K562 (cell line): ENCODE results near the gene ZNF232. TPM values are rescaled to one million over a fixed set of nuclear protein-coding genes. Genes with fewer than 3 reads are reported as not detected.
A peak's percentile ranks its signal among the peaks of the same experiment; 100 is the strongest.

ENCODE experiments used
- AFF4 ChIP-seq: sonication (generic); formaldehyde crosslinking; IDR thresholded peaks from 2 replicates; pipeline ENCODE4 v1.8.0; 2023; ENCODE audit warnings: mild to moderate bottlenecking, missing genetic modification reagents
- BHLHE40 ChIP-seq: IDR thresholded peaks from 2 replicates; pipeline ENCODE4 v1.6.1; 2011; ENCODE audit warnings: low read length, improper control_type of control experiment
- EGR1 ChIP-seq: fragments of 450-650 bp; conservative IDR thresholded peaks from 2 replicates; pipeline ENCODE4 v1.6.1; 2017; ENCODE audit warnings: mild to moderate bottlenecking
- KAT7 ChIP-seq: sonication (generic); formaldehyde crosslinking; IDR thresholded peaks from 2 replicates; pipeline ENCODE4 v1.8.0; 2022; ENCODE audit warnings: missing genetic modification reagents, mild to moderate bottlenecking, borderline replicate concordance
- NBN ChIP-seq: fragments of 450-650 bp; IDR thresholded peaks from 2 replicates; pipeline ENCODE4 v1.6.1; 2016; ENCODE audit warnings: low read depth, mild to moderate bottlenecking
- NFXL1 ChIP-seq: fragments of 450-650 bp; formaldehyde crosslinking; IDR thresholded peaks from 2 replicates; pipeline ENCODE4 v1.4.0; 2021; ENCODE audit warnings: mild to moderate bottlenecking
- POLR2AphosphoS5 ChIP-seq: IDR thresholded peaks from 2 replicates; pipeline ENCODE4 v1.6.1; 2011; ENCODE audit warnings: mild to moderate bottlenecking, low read depth, low read length, moderate library complexity; ENCODE audit not compliant: control insufficient read depth, insufficient read depth
- RAD51 ChIP-seq: fragments of 450-650 bp; IDR thresholded peaks from 2 replicates; pipeline ENCODE4 v1.7.1; 2016; ENCODE audit warnings: low read depth, mild to moderate bottlenecking, borderline replicate concordance
- SFPQ ChIP-seq: fragments of 200-400 bp; formaldehyde crosslinking; IDR thresholded peaks from 2 replicates; pipeline ENCODE4 v1.6.1; 2017; ENCODE audit warnings: mild to moderate bottlenecking, low read depth, low read length, moderate library complexity
- SMAD4 ChIP-seq: fragments of 250-450 bp; sonication (Bioruptor Pico); conservative IDR thresholded peaks from 2 replicates; pipeline ENCODE4 v1.8.0; 2021; ENCODE audit warnings: inconsistent platforms, mild to moderate bottlenecking, moderate library complexity
- TEAD1 ChIP-seq, 2 experiments: fragments of 450-650 bp in 1 of 2; sonication (generic) in 1 of 2; formaldehyde crosslinking; IDR thresholded peaks; 2 replicates each; pipeline versions ENCODE4 v1.4.0 to v1.8.0; 2020 to 2022; ENCODE audit warnings: mild to moderate bottlenecking in 2 of 2, missing genetic modification reagents in 1 of 2
- THAP12 ChIP-seq: fragments of 250-450 bp; sonication (Bioruptor Pico); IDR thresholded peaks from 2 replicates; pipeline ENCODE4 v1.9.0; 2021; ENCODE audit warnings: mild to moderate bottlenecking, inconsistent platforms
- ZNF668 ChIP-seq: fragments of 250-450 bp; sonication (Bioruptor Pico); IDR thresholded peaks from 2 replicates; pipeline ENCODE4 v1.8.0; 2022; ENCODE audit warnings: mild to moderate bottlenecking, inconsistent platforms
- polyA plus RNA-seq, 8 experiments: library from polyadenylated mRNA; depleted of rRNA in 4 of 8; stranded (reverse) in 5 of 8; unstranded in 3 of 8; fragments of >200 nt; fragmentation: Nextera tagmentation in 2 of 8; fragmentation: Illumina TruSeq in 1 of 8; extraction: Ambion mirVana in 2 of 8; extraction: Trizol in 1 of 8; gene quantifications; 2 replicates each; pipeline versions ENCODE4 v1.2.1 to v1.2.3, GENCODE V29; 2011 to 2014; ENCODE audit warnings: inconsistent platforms in 1 of 8, missing spikeins in 1 of 8
- total RNA-seq, 7 experiments: library from RNA; depleted of rRNA in 6 of 7; stranded (reverse); fragments of >200 nt in 6 of 7; fragmentation: Illumina TruSeq in 2 of 7; extraction: Trizol in 2 of 7; gene quantifications; 2 replicates each; pipeline versions ENCODE4 v1.2.1 to v1.2.3, GENCODE V29; 2011 to 2021; ENCODE audit warnings: low replicate concordance in 1 of 7

The ZNF232 gene
- total and polyA plus RNA-seq, 9 of the 15 experiments (the other 6 are each of a cell fraction or from before 2014, with no cell fraction given) = 10.6 to 26.0 (median 13.0) TPM

- no peak for TF ChIP-seq SFPQ
- no peak for TF ChIP-seq NBN
- no peak for TF ChIP-seq NFXL1 (CRISPR knock-in tag)
- TF ChIP-seq KAT7 (CRISPR knock-in tag) = no peak
- no peak for TF ChIP-seq ZNF668 (CRISPR knock-in tag)
- peak; percentile 60 for TF ChIP-seq RAD51
- TF ChIP-seq BHLHE40 = peak; percentile 80
- no peak for TF ChIP-seq THAP12 (CRISPR knock-in tag)
- TF ChIP-seq TEAD1 (CRISPR knock-in tag; IDR thresholded peaks at IDR 0.05) = 0 out of 4 replicates have a peak, but pooled peaks of 1 of the 2 experiments have one; percentile 18
- no peak for TF ChIP-seq POLR2AphosphoS5
- TF ChIP-seq AFF4 (CRISPR knock-in tag) = no peak
- TF ChIP-seq SMAD4 (CRISPR knock-in tag) = no peak; the same call in 1 of the 2 replicates
- peak; percentile 94 for TF ChIP-seq EGR1
These were observed at the start of gene ZNF232 (continued) for GRCh38 chr17:5111402-5112204.
